Activated CD4-positive, alpha-beta T cell treated with anti-CD3 and anti-CD28 coated beads, Interleukin-2, amount 10 ng/mL, durations not matched to agents 24 days and 14 days (primary cell): ENCODE results near the gene EFNA2. TPM values are rescaled to one million over a fixed set of nuclear protein-coding genes. Genes with fewer than 3 reads are reported as not detected.
"Not testable (repeated sequence)": the region's sequence is repeated elsewhere in the genome, so short reads cannot be mapped to it uniquely, and the experiment has no call there.

Experiments used
- DNase-seq: peaks from one replicate; pipeline ENCODE4 v3.0.0; 2022
- H3K27ac Mint-ChIP-seq: one replicate; pipeline ENCODE4 v1.8.0; 2022; ENCODE audit warnings: mild to moderate bottlenecking, mixed read lengths
- H3K27me3 Mint-ChIP-seq: one replicate; pipeline ENCODE4 v1.8.0; 2022; ENCODE audit warnings: mixed read lengths
- H3K36me3 Mint-ChIP-seq: one replicate; pipeline ENCODE4 v1.8.0; 2022; ENCODE audit warnings: low read depth, mild to moderate bottlenecking, mixed read lengths
- H3K4me1 Mint-ChIP-seq: one replicate; pipeline ENCODE4 v1.8.0; 2021; ENCODE audit warnings: mixed read lengths
- H3K4me3 Mint-ChIP-seq: one replicate; pipeline ENCODE4 v1.8.0; 2022; ENCODE audit warnings: mild to moderate bottlenecking, moderate library complexity, mixed read lengths
- H3K9me3 Mint-ChIP-seq: one replicate; pipeline ENCODE4 v1.8.0; 2021; ENCODE audit warnings: mixed read lengths
- intact Hi-C: fragments of 100-400 bp; cut with micrococcal nuclease; formaldehyde crosslinking; loops from one replicate; pipeline ENCODE4 v1.15.1; 2023
- total RNA-seq: library from RNA; stranded (reverse); gene quantifications from 2 replicates; pipeline ENCODE4 v1.2.3, GENCODE V29; 2022

Gene EFNA2
- total RNA-seq, 1 donor from 2014 or later, result not detected

- Mint-ChIP-seq H3K27me3 (no peaks in the 10 kb centered on the region), H3K4me3 (peak overlapping the region; percentile 64), H3K9me3 (no peaks in the 10 kb centered on the region), H3K27ac (peak overlapping the region; percentile 85), H3K4me1 (peaks cover 15% of the 10 kb centered on the region), H3K36me3 (peaks cover 9% of the 10 kb centered on the region)
- no peak for DNase-seq
- intact Hi-C loops, result loop anchor here (1.0 to 5.0 kb wide), 3 partner anchors 21 to 178 kb away; partner anchors contain the start of gene ARHGAP45
Observed at GRCh38 chr19:1244693-1245451, 40.8 kb upstream of the EFNA2 start.

- Mint-ChIP-seq H3K4me1 (peaks cover 15% of the 10 kb centered on the region), H3K36me3 (peaks cover 9% of the 10 kb centered on the region), H3K4me3 (no peak overlapping the region), H3K27me3 (no peaks in the 10 kb centered on the region), H3K9me3 (no peaks in the 10 kb centered on the region), H3K27ac (no peak overlapping the region)
- DNase-seq, result no peak
- intact Hi-C loops, result no loop called here
Observed at GRCh38 chr19:1245494-1246264, 40.0 kb upstream of the EFNA2 start.

- Mint-ChIP-seq H3K36me3 (peaks cover 13% of the 10 kb centered on the region), H3K27ac (peak overlapping the region; percentile 15), H3K4me1 (peaks cover 12% of the 10 kb centered on the region)
- H3K27me3 Mint-ChIP-seq, H3K4me3 Mint-ChIP-seq, intact Hi-C loops, H3K9me3 Mint-ChIP-seq, DNase-seq: not testable (repeated sequence)
Observed at GRCh38 chr19:1246265-1247087, 39.2 kb upstream of the EFNA2 start.

- no peak for DNase-seq
- intact Hi-C loops, result loop anchor here (1.0 to 2.0 kb wide), 2 partner anchors 227 to 450 kb away; partner anchors contain the start of genes PTBP1, RNU6-2 and TMEM259
- Mint-ChIP-seq H3K9me3 (no peaks in the 10 kb centered on the region), H3K36me3 (peaks cover 21% of the 10 kb centered on the region), H3K4me3 (peak overlapping the region; percentile 82), H3K4me1 (peaks cover 12% of the 10 kb centered on the region), H3K27ac (peak overlapping the region; percentile 62), H3K27me3 (no peaks in the 10 kb centered on the region)
Observed at GRCh38 chr19:1247748-1248138, 37.9 kb upstream of the EFNA2 start.

- Mint-ChIP-seq H3K4me1 (peaks cover 12% of the 10 kb centered on the region), H3K9me3 (no peaks in the 10 kb centered on the region), H3K27ac (peak within 1 kb of the TSS; percentile 90), H3K4me3 (peak within 1 kb of the TSS; percentile 82), H3K27me3 (no peaks in the 10 kb centered on the region), H3K36me3 (peaks cover 20% of the 10 kb centered on the region)
- intact Hi-C loops, result loop anchor here (1.0 to 2.0 kb wide), 2 partner anchors 227 to 451 kb away; partner anchors contain the start of genes PTBP1, RNU6-2 and TMEM259
- DNase-seq, result peak; percentile 93
Observed at GRCh38 chr19:1248139-1248785, 37.4 kb upstream of the EFNA2 start, which contains the start of gene MIDN. Gene MIDN (plus strand): TSS chr19:1248583. CDS start chr19:1250297, 1,714 bp downstream.

GRCh38 chr19:1248786-1249297 lies 36.8 kb upstream of the EFNA2 start:
- Mint-ChIP-seq H3K4me1 (peaks cover 14% of the 10 kb centered on the region), H3K27ac (peak overlapping the region; percentile 90), H3K9me3 (no peaks in the 10 kb centered on the region), H3K4me3 (peak overlapping the region; percentile 82), H3K27me3 (no peaks in the 10 kb centered on the region), H3K36me3 (peaks cover 24% of the 10 kb centered on the region)
- intact Hi-C loops, result loop anchor here (1.0 to 2.0 kb wide), 4 partner anchors 10 to 452 kb away; partner anchors contain the start of genes CIRBP, PTBP1, RNU6-2 and TMEM259
- DNase-seq, result peak; percentile 96

- H3K4me1 Mint-ChIP-seq, result peaks cover 14% of the 10 kb centered on the region
- peak overlapping the region; percentile 63 for H3K27ac Mint-ChIP-seq
- H3K36me3 Mint-ChIP-seq, result peaks cover 26% of the 10 kb centered on the region
Observed at GRCh38 chr19:1249298-1249989, 36.2 kb upstream of the EFNA2 start.

GRCh38 chr19:1249990-1250436 lies 35.7 kb upstream of the EFNA2 start:
- no peaks in the 10 kb centered on the region for H3K27me3 Mint-ChIP-seq

More at GRCh38 chr19:1249298-1249989, 36.2 kb upstream of the EFNA2 start:
- no peaks in the 10 kb centered on the region for H3K27me3 Mint-ChIP-seq
- DNase-seq, result peak; percentile 97
- intact Hi-C loops, result loop anchor here (1.0 to 2.0 kb wide), 3 partner anchors 10 to 229 kb away; partner anchors contain the start of genes CIRBP, RNU6-2 and TMEM259
- H3K9me3 Mint-ChIP-seq, result no peaks in the 10 kb centered on the region
- H3K4me3 Mint-ChIP-seq, result peak overlapping the region; percentile 76

GRCh38 chr19:1250437-1251260 lies 35.0 kb upstream of the EFNA2 start:
- DNase-seq, result peak; percentile 84
- Mint-ChIP-seq H3K27ac (peak overlapping the region; percentile 90), H3K36me3 (peaks cover 34% of the 10 kb centered on the region), H3K4me1 (peaks cover 16% of the 10 kb centered on the region), H3K9me3 (no peaks in the 10 kb centered on the region), H3K27me3 (no peaks in the 10 kb centered on the region), H3K4me3 (peak overlapping the region; percentile 97)
- intact Hi-C loops, result no loop called here

More at GRCh38 chr19:1249990-1250436, 35.7 kb upstream of the EFNA2 start:
- H3K4me3 Mint-ChIP-seq, result peak overlapping the region; percentile 76
- H3K36me3 Mint-ChIP-seq, result peaks cover 30% of the 10 kb centered on the region
- no peaks in the 10 kb centered on the region for H3K9me3 Mint-ChIP-seq
- intact Hi-C loops, result loop anchor here (1.0 to 2.0 kb wide), 3 partner anchors 9 to 229 kb away; partner anchors contain the start of genes CIRBP, RNU6-2 and TMEM259
- DNase-seq, result no peak
- peaks cover 16% of the 10 kb centered on the region for H3K4me1 Mint-ChIP-seq
- peak overlapping the region; percentile 63 for H3K27ac Mint-ChIP-seq

GRCh38 chr19:1251330-1252220 lies 34.1 kb upstream of the EFNA2 start:
- H3K9me3 Mint-ChIP-seq, result no peaks in the 10 kb centered on the region
- H3K27me3 Mint-ChIP-seq, result no peaks in the 10 kb centered on the region
- H3K27ac Mint-ChIP-seq, result peak overlapping the region; percentile 90
- H3K36me3 Mint-ChIP-seq, result peaks cover 42% of the 10 kb centered on the region
- intact Hi-C loops, result no loop called here
- peaks cover 16% of the 10 kb centered on the region for H3K4me1 Mint-ChIP-seq
- DNase-seq, result peak; percentile 90
- H3K4me3 Mint-ChIP-seq, result peak overlapping the region; percentile 97
